HepG2 (cell line): Measurements from ENCODE around the gene RPS8. TPM values are rescaled to one million over a fixed set of nuclear protein-coding genes. Genes with fewer than 3 reads are reported as not detected.

ENCODE experiments used
- ATAD3A ChIP-seq: sonication (generic); formaldehyde crosslinking; IDR thresholded peaks from 2 replicates; pipeline ENCODE4 v1.4.0; 2020; ENCODE audit warnings: missing genetic modification reagents
- BHLHE40 ChIP-seq: IDR thresholded peaks from 2 replicates; pipeline ENCODE4 v1.6.1; 2011; ENCODE audit warnings: low read length, improper control_type of control experiment
- ETV6 ChIP-seq: sonication (generic); formaldehyde crosslinking; conservative IDR thresholded peaks from 2 replicates; pipeline ENCODE4 v1.4.0; 2020; ENCODE audit warnings: missing genetic modification reagents
- HNRNPL ChIP-seq: fragments of 200-400 bp; formaldehyde crosslinking; IDR thresholded peaks from 2 replicates; pipeline ENCODE4 v1.6.1; 2017; ENCODE audit warnings: mild to moderate bottlenecking, low read depth, low read length
- KDM5B ChIP-seq: sonication (generic); formaldehyde crosslinking; IDR thresholded peaks from 2 replicates; pipeline ENCODE4 v1.4.0; 2020; ENCODE audit warnings: missing genetic modification reagents, mild to moderate bottlenecking, borderline replicate concordance
- SALL2 ChIP-seq: sonication (generic); formaldehyde crosslinking; IDR thresholded peaks from 2 replicates; pipeline ENCODE4 v1.8.1; 2023; ENCODE audit warnings: mild to moderate bottlenecking, missing genetic modification reagents, inconsistent platforms
- ZNF251 ChIP-seq: sonication (generic); formaldehyde crosslinking; IDR thresholded peaks from 2 replicates; pipeline ENCODE4 v1.9.0; 2021; ENCODE audit warnings: mild to moderate bottlenecking, missing genetic modification reagents
- ZNF350 ChIP-seq: sonication (generic); formaldehyde crosslinking; IDR thresholded peaks from 2 replicates; pipeline ENCODE4 v1.4.0; 2020; ENCODE audit warnings: mild to moderate bottlenecking, low read depth, missing genetic modification reagents, borderline replicate concordance
- ZNF562 ChIP-seq: sonication (generic); formaldehyde crosslinking; IDR thresholded peaks from 2 replicates; pipeline ENCODE4 v1.8.0; 2022; ENCODE audit warnings: missing genetic modification reagents, borderline replicate concordance
- ZNF616 ChIP-seq: sonication (generic); formaldehyde crosslinking; IDR thresholded peaks from 2 replicates; pipeline ENCODE4 v1.5.0; 2020; ENCODE audit warnings: low read depth, mild to moderate bottlenecking, missing genetic modification reagents
- polyA plus RNA-seq, 8 experiments: library from polyadenylated mRNA; depleted of rRNA in 3 of 8; stranded (reverse) in 7 of 8; unstranded in 1 of 8; fragments of >200 nt; fragmentation: Illumina TruSeq in 4 of 8; extraction: Trizol in 4 of 8; gene quantifications; 2 replicates each; pipeline versions ENCODE4 v1.2.1 to v1.2.3, GENCODE V29; 2011 to 2016; ENCODE audit warnings: low read depth in 4 of 8, missing spikeins in 1 of 8, mixed read lengths in 1 of 8; ENCODE audit not compliant: insufficient read depth in 1 of 8
- total RNA-seq, 5 experiments: library from RNA; depleted of rRNA; stranded (reverse); fragments of >200 nt; fragmentation: Illumina TruSeq; extraction: Trizol; gene quantifications; 2 replicates each; pipeline ENCODE4 v1.2.3, GENCODE V29; 2016; ENCODE audit warnings: low read depth in 1 of 5
- TF ChIP-seq, protein P1 (sequence below): IDR thresholded peaks from 2 replicates; pipeline ENCODE4 v1.6.1; 2012; ENCODE audit warnings: low read length, improper control_type of control experiment
- TF ChIP-seq, protein P2 (sequence below), 2 experiments: sonication (generic) in 1 of 2; formaldehyde crosslinking in 1 of 2; IDR thresholded peaks; 2 replicates each; pipeline versions ENCODE4 v1.6.1 to v1.9.0; 2014 to 2022; ENCODE audit warnings: antibody characterized with exemption in 1 of 2, borderline replicate concordance in 1 of 2, inconsistent platforms in 1 of 2, low read depth in 1 of 2, missing genetic modification reagents in 1 of 2
- TF ChIP-seq, protein P3 (sequence below): sonication (generic); formaldehyde crosslinking; conservative IDR thresholded peaks from 2 replicates; pipeline ENCODE4 v1.4.0; 2020; ENCODE audit warnings: missing genetic modification reagents
- TF ChIP-seq, protein P4 (sequence below): sonication (generic); formaldehyde crosslinking; IDR thresholded peaks from 2 replicates; pipeline ENCODE4 v1.5.0; 2020; ENCODE audit warnings: missing genetic modification reagents
- TF ChIP-seq, protein P5 (sequence below): sonication (generic); formaldehyde crosslinking; IDR thresholded peaks from 2 replicates; pipeline ENCODE4 v1.4.0; 2020; ENCODE audit warnings: missing genetic modification reagents, borderline replicate concordance

Gene RPS8
- total and polyA plus RNA-seq, 2 of the 13 experiments (the other 11 are each of a cell fraction or from before 2014, with no cell fraction given) = 2,628 to 2,822 TPM

DNA sequence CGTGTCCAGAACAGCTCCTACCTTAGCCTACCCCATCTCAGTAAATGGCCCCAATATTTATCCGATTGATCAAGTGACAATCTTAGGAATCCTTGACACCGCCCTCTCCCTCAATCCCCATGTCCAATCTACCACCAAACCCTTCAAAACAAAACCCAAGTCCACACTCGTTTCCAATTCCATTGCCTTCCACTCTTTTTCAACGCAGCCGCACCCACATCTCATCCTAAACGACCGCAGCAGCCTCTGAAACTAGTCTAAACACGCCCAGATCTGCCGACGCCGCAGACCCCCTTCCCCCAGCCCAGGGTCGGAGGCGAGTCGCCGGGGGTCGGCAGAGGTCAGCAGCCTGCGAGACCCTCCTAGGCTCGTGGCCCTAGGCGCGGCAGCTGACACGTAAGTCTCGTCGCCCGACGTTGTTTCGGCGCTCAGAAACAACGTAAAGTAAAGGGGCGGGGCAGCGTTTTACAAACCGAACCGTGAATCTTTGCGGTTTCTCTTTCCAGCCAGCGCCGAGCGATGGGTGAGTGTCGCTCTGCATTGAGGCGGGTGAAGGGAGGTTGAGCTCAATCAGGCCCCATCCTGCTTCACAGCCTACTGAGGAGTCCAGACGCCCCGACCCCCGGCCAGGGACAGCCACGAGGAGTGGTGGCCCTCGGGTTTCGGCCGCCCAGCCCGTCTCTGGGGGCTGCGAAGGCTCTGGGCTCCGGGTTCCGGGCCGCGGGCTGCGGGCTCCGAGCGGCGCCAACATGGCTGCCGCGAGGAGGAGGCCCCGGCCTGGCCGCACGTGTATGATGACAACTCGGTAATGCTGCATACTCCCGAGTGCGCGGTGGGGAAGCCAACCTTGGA, at the start of gene RPS8 (continued):
- peak; percentile 5; the same call in 1 of the 2 replicates for TF ChIP-seq ZNF616
- TF ChIP-seq, protein P1, sequence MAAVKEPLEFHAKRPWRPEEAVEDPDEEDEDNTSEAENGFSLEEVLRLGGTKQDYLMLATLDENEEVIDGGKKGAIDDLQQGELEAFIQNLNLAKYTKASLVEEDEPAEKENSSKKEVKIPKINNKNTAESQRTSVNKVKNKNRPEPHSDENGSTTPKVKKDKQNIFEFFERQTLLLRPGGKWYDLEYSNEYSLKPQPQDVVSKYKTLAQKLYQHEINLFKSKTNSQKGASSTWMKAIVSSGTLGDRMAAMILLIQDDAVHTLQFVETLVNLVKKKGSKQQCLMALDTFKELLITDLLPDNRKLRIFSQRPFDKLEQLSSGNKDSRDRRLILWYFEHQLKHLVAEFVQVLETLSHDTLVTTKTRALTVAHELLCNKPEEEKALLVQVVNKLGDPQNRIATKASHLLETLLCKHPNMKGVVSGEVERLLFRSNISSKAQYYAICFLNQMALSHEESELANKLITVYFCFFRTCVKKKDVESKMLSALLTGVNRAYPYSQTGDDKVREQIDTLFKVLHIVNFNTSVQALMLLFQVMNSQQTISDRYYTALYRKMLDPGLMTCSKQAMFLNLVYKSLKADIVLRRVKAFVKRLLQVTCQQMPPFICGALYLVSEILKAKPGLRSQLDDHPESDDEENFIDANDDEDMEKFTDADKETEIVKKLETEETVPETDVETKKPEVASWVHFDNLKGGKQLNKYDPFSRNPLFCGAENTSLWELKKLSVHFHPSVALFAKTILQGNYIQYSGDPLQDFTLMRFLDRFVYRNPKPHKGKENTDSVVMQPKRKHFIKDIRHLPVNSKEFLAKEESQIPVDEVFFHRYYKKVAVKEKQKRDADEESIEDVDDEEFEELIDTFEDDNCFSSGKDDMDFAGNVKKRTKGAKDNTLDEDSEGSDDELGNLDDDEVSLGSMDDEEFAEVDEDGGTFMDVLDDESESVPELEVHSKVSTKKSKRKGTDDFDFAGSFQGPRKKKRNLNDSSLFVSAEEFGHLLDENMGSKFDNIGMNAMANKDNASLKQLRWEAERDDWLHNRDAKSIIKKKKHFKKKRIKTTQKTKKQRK = no peak
- TF ChIP-seq ZNF251 = 0 out of 2 replicates have a peak, but pooled peaks have one; percentile 36
- TF ChIP-seq, protein P2, sequence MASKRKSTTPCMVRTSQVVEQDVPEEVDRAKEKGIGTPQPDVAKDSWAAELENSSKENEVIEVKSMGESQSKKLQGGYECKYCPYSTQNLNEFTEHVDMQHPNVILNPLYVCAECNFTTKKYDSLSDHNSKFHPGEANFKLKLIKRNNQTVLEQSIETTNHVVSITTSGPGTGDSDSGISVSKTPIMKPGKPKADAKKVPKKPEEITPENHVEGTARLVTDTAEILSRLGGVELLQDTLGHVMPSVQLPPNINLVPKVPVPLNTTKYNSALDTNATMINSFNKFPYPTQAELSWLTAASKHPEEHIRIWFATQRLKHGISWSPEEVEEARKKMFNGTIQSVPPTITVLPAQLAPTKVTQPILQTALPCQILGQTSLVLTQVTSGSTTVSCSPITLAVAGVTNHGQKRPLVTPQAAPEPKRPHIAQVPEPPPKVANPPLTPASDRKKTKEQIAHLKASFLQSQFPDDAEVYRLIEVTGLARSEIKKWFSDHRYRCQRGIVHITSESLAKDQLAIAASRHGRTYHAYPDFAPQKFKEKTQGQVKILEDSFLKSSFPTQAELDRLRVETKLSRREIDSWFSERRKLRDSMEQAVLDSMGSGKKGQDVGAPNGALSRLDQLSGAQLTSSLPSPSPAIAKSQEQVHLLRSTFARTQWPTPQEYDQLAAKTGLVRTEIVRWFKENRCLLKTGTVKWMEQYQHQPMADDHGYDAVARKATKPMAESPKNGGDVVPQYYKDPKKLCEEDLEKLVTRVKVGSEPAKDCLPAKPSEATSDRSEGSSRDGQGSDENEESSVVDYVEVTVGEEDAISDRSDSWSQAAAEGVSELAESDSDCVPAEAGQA (IDR thresholded peaks at IDR 0.05; ENCODE audit: low read depth) = peak; percentile 93
- TF ChIP-seq, protein P2 (CRISPR knock-in tag; IDR thresholded peaks at IDR 0.05; ENCODE audit: borderline replicate concordance) = no peak
- TF ChIP-seq, protein P3, sequence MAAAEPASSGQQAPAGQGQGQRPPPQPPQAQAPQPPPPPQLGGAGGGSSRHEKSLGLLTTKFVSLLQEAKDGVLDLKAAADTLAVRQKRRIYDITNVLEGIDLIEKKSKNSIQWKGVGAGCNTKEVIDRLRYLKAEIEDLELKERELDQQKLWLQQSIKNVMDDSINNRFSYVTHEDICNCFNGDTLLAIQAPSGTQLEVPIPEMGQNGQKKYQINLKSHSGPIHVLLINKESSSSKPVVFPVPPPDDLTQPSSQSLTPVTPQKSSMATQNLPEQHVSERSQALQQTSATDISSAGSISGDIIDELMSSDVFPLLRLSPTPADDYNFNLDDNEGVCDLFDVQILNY = no peak; the same call in 1 of the 2 replicates
- no peak for TF ChIP-seq ZNF562
- TF ChIP-seq ZNF350 (CRISPR knock-in tag) = no peak
- TF ChIP-seq, protein P4, sequence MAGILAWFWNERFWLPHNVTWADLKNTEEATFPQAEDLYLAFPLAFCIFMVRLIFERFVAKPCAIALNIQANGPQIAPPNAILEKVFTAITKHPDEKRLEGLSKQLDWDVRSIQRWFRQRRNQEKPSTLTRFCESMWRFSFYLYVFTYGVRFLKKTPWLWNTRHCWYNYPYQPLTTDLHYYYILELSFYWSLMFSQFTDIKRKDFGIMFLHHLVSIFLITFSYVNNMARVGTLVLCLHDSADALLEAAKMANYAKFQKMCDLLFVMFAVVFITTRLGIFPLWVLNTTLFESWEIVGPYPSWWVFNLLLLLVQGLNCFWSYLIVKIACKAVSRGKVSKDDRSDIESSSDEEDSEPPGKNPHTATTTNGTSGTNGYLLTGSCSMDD = peak; percentile 50; the same call in 1 of the 2 replicates
- peak; percentile 60 for TF ChIP-seq BHLHE40
- TF ChIP-seq HNRNPL = peak; percentile 47; the same call in 1 of the 2 replicates
- TF ChIP-seq ETV6 (CRISPR knock-in tag) = no peak; the same call in 1 of the 2 replicates
- TF ChIP-seq, protein P5, sequence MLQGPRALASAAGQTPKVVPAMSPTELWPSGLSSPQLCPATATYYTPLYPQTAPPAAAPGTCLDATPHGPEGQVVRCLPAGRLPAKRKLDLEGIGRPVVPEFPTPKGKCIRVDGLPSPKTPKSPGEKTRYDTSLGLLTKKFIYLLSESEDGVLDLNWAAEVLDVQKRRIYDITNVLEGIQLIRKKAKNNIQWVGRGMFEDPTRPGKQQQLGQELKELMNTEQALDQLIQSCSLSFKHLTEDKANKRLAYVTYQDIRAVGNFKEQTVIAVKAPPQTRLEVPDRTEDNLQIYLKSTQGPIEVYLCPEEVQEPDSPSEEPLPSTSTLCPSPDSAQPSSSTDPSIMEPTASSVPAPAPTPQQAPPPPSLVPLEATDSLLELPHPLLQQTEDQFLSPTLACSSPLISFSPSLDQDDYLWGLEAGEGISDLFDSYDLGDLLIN (CRISPR knock-in tag) = peak; percentile 82; the same call in 1 of the 2 replicates
- no peak for TF ChIP-seq ATAD3A (CRISPR knock-in tag)
- peak; percentile 96 for TF ChIP-seq SALL2 (CRISPR knock-in tag)
- TF ChIP-seq KDM5B (CRISPR knock-in tag) = peak; percentile 80
